GM19467 (cell line): ENCODE results near the gene NEUROD4.
"Not testable (repeated sequence)": the region's sequence is repeated elsewhere in the genome, so short reads cannot be mapped to it uniquely, and the experiment has no call there.

Experiments
- ATAC-seq: cut with Tn5 transposase; IDR thresholded peaks from one replicate; pipeline ENCODE4 v1.9.1; 2021; ENCODE audit warnings: mild to moderate bottlenecking, moderate library complexity; ENCODE audit not compliant: unreplicated experiment

Gene NEUROD4, protein sequence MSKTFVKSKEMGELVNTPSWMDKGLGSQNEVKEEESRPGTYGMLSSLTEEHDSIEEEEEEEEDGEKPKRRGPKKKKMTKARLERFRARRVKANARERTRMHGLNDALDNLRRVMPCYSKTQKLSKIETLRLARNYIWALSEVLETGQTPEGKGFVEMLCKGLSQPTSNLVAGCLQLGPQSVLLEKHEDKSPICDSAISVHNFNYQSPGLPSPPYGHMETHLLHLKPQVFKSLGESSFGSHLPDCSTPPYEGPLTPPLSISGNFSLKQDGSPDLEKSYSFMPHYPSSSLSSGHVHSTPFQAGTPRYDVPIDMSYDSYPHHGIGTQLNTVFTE

DNA sequence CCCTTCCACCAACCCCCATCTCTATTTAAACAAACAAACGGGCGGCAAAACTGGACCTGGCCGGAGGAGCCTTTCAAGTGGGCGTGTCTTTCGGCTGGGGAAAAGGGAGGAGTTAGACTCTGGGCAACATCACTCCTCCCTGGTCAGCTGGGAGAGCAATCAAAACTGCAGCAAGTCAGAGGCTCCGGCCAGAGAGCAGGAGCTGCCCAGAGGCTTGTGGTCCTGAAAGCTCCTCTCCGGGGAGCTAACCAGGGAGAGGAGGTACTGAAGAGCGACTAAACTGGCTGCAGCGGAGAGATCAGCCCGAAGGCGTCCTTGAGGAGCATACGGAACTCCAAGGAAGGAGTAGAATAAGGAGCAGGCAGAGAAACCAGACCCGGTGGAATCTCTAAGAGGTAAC lies at the start of gene NEUROD4:
TSS of gene NEUROD4 (plus strand) at position 191 of the 400 bp plus-strand sequence. CDS start 6,466 bp downstream, outside the sequence.
- ATAC-seq: no peak

DNA sequence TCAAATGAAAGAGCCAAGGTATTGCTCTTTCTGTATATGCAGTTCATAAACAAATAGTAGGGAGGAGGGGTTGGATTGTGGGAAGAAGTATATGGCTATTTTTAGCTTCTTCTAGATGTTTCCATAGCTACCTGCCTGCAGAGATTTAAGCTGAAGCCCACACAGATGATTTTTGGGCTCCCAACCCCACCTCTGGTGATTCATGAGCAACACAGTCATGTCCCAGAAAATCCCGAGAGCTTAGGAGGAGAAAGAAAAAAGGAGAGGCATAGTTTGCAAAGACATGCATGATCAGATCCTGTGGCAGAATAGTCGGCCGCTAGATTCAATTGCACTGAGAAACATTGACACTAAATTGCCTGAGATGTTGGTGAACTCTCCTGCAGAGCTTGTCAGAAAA lies 49.0 kb upstream of the NEUROD4 start:
- ATAC-seq: no peak

DNA sequence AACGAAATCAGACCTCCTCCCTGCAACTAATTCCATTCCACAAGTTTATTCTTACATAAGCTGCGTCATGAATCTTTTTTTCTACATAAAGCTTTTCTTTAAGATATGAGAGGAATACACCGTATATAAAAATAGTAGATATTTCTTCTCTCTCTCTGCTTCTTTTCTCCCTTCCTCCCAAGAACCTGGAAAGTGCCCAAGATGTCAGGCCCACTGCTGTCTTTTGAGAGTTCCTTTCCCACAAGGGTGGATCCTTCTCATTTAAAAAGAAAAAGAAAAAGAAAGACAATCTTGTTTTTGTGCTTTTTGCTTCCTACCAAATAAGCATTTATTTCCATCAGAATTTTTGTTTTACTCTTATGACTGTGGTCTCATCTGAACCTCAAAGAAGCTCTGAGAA lies 46.2 kb upstream of the NEUROD4 start:
- no peak for ATAC-seq

DNA sequence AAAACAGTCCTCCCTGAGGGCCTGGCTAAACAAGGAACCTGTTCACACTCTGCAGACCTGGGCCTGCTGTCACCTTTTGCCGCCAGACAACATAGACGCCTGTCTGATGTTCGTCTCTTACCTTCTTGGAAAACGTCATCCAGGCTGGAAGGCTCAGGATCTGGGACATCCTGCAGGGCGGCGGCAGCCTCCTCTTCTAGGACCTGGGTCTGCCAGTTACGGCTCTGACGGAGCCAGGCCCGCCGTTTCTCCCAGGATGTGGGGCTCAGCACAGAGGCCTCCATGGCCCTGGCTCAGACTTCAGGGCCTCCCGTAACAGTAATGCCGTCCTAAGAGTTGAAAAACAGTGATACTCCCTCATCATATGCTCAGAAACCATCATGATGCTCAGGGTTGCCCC lies 45.5 kb upstream of the NEUROD4 start:
- ATAC-seq: no peak

DNA sequence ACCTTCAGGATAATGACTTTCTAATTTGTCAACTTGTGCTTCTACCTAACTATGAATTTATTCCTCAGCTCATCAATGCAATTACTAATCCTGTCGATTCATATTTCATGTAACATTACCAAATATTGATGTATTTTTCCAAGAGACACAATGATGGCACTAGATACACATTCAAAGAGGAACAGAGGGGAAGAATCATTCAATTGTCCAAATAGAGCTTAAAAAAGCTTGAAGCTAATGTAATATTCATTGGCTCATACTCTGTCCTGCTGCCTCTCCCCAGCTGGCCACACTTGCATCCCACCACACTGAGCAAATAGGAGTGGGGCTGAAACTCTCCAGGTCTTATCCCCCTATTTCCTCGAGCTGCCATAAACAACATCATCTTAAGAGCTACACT lies 44.5 kb upstream of the NEUROD4 start:
- no peak for ATAC-seq

DNA sequence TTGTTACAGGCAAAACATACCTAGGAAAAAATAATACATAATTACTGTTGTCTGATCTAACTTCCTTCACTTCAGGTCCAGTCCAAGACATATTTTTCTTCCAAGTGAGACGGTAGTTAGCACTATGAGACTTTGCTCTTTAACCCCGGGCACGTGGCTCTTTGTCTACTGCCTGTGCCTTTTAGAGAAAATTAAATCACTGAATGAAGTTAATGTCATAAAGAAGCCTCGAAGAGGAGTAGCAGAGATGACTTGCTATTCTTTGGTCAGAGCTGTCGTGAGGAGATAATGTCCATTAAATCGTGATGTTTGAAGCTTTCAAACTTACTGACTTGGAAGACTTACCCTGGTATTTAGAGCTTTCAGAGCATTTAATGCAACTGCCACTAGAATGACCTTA lies 43.9 kb upstream of the NEUROD4 start:
- no peak for ATAC-seq

DNA sequence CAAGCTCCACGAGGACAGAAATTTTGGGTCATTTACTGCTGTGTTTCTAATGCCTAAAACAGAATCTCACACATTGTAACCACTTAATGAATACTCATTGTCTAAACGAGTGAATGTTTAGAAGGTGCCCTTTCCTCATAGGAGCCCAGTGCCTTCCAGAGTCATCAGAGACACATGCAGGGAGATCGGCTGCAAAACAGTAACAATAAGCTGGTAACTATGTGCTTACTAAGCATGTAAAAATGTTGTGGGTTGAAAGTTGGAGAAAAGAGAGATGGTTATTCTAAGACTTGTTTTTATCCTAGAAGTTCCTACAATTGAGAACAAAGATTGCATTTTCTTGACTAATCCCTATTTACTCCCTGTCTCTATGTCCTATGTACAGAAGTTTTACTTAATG lies 42.6 kb upstream of the NEUROD4 start:
- ATAC-seq: no peak

DNA sequence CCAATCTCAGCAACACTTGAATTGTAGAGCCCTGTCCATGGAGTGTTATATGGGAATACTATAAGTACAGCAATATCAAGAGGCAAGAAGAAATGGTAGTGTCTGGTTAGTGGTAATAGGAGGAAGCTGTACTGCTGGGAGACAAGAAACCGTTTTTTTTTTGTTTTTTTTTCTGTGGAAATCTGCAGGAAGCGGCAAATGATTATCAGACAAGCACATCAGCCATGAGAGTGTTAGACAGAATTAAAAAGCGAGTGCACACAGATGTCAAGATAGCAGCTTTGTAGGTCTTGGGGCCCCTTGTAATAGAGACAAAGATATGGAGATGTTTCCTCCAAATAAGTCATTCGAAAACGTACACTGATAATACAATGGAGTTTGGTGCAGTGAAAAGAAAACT lies 41.9 kb upstream of the NEUROD4 start:
- no peak for ATAC-seq

DNA sequence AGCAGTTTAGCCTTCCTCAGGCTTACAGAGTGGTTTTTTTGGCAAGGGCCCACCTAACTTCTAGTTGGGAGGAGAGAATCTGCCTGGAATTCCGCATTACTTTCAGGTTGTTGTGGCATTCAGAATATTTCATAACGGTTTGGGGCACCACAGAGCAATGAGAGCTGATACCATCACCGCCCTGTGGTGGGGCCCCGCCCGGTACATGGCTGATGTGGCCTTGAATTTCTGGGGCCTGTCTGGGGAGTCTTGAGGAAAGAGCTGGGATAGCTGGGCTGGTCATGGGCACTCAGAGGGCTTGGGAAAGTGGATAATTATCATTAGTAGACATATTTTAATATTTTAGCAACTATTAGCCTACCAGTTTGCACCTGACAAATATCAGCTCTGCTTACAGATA lies 39.4 kb upstream of the NEUROD4 start:
- ATAC-seq: no peak

DNA sequence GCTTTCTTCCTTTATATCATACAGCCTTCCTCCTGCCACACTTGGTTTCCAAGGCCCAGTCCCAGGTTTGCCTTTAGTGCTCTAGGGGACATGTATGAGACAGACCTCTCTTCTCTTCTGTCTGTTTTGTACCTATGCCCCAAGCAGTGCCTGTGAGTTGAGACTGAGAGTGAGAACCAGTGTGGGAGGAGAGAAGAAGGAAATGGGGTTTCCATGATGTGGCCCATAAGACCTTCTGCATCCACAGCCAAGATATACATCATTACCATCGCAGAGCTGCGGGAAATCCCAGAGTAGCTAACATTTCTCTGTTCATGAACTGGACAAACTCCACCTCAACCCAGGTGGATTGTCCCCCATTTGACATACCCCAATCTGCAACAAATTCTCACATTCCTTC lies 38.0 kb upstream of the NEUROD4 start:
- ATAC-seq: no peak

DNA sequence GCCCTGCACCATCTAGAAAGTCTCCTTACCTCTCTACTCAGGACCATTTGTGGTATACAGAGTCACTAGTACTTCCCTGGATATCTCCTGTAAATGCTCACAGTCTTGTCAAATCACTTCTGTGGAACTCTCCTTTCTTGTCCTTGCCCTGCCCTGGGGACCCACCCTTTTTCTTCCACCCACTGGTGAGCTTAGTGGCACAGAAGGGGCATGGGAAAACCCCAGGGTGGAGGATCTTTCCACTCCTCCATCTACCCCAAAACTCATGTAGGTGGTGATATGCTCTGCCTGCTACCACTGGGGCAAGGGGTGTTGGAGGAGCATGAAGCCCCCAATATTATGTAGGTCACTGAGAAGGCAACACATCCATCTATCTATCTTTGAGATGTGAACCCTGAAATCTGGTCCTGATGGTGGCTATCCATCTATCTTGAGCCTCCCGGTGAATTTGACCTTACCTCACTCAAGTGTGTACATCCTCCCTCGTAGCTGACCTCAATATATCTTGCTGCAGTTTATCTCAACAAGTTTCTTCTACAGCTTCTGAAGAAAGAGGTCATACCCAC lies 36.2 kb upstream of the NEUROD4 start:
- no peak for ATAC-seq

DNA sequence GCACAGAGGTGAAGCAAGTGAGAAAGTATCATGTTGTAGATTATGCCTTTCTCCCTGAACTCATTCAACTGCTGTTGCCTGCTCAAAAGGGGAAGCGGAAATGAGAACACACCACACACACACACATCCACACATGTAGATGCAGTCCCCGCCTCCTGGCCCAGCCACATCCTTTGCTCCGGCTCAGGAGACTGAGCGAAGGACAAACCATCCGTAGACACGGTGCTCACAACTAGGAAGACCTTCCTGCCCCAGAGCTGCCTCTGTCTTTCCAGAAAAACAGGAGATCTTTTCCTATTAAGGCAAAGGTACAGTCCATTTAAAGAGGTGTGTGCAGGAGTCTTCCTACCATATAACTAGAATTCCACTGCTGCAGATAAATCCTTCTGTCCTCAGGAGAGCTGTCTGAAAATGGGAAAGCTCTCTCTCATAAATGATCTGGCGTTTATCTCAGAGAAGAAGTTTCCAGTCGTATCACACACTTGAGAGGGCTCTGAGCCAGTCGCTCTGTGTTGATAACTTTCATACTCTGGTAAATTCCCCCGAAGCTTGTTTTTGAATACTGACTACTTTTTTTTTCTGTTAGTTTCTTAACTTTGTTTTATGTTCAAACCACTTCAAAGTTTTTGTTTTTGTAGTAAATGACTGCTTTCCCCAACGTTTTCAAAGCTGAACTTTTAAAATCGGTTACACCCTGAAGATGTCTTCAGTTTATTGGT lies 35.0 kb upstream of the NEUROD4 start, which contains the start of gene TESPA1:
TSS of gene TESPA1 (minus strand) at position 105 of the 719 bp plus-strand sequence. CDS start 10,200 bp downstream, outside the sequence.
- peak; percentile 96 for ATAC-seq

DNA sequence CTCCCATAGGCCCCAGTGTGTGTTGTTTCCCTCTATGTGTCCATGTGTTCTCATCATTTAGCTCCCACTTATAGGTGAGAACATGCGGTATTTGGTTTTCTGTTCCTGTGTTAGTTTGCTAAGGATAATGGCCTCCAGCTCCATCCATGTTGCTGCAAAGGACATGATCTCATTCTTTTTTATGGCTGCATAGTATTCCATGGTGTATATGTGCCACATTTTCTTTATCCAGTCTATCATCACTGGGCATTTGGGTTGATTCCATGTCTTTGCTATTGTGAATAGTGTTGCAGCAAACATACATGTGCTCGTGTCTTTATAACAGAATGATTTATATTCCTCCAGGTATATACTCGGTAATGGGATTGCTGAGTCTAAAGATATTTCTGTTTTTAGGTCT lies 33.0 kb upstream of the NEUROD4 start:
- ATAC-seq: not testable (repeated sequence)

DNA sequence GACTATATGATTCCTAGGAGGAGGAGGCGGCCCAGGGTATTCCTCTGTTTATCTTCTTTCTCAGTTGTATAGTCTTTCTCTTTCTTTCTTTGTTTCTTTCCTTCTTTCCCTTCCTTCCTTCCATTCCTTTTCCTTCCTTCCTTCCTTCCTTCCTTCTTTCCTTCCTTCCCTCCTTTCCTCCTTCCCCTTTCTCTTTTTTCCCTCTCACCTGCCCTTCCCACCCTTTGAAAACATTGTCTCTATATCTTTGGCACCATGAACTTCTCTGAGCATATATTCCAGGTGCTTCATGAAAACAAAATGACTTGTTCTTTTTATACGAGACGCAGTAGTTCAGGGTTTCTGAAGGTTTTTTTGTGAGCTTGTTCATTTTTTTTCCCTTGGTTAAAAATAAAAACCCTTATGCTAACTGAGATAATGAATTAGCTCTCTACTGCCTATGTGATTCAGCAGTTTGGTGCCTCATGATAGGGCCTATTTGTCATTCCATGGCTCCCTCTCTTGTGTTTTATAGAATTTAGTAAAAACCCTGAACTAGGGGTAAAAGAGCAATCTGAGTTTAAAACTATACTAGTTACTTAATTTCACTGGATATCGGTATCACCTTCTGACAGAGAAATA lies 32.1 kb upstream of the NEUROD4 start:
- ATAC-seq: no peak

DNA sequence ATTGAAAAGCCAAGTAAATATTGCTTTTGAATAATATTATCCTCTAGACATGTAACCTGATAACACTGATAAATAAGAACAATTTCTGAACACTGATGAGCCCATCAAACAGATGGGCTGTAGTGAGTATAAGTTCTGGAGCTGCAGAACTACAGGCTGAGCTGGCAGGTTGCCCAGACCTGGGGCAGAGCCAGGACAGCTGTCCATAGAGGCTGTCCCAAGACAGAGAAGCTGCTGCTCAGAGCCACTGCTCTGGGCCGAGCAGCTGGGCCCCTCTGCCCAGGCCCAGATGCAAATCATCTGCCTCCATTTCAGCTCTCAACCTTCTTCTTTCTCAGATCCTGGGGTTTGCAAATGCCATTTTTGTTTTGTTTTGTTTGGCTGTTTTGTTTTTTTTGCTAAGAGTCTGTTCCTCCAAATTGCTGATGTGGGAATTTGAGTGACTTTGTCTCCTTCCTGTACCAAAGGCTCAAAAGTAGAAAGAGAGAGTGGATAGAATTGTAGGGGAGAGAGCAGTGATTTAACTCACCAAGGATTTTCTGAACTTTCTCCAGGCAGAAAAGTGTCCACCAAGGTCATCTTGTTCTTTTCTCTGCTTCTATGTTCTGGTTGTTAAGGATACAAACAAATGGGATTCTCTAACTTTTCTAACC lies 31.2 kb upstream of the NEUROD4 start:
- ATAC-seq: no peak

DNA sequence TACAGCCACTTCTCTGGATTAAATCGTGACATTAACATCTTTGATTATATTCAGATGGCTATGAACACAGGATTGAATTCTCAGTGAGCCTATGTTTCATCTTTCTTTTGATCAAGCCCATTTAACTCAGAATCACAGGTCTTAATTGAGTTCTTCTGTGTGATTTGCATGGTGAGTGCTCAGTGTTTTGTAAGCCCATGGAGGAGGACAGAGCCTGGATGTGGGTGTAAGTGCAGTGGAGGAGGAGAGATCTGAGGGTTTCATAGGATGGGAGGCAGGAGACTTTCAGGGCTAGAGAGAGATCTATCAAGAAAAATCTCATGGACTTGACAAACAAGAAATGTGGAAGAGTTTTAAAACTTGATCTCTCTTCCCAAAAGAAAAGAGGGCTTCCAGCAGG lies 29.9 kb upstream of the NEUROD4 start:
- ATAC-seq: no peak

DNA sequence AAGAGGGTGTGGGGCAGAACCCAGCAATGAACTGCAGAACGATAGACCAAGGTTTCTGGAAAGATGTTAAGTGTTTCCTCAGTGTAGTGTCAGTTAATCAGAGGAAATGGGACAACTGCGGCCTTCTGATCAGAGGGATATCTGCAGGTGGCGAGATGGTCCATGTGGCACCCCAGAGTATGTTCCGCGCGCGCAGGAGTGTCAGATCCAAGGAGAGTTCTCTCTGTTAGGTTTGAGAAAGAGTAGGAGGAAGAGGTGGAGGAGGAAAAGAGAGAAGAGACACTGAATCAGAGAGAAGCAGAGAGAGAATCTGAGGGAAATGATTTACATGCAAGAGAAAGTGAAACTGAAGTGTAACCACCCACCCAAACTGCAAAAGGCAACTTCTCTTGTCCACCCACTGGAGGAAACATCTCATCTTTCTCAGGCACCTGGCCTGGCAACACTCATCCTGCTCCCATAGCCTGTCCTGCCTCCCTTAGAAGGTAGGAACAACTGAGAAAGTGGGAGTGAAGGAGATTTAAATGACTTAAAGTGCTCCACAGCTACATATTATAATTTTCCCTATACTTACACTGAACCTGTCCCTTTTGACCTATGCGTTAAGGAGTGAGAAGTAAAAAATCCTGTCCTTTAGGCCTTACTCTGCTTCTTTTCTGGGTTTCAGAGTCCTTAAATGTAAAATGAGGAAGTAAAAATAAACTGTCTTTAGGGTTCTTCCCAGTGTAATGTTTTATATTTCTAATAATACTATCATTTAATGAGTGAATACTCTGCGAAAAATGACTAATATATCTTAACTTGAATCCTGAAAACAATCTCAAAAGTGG lies 28.4 kb upstream of the NEUROD4 start:
- peak; percentile 58 for ATAC-seq

DNA sequence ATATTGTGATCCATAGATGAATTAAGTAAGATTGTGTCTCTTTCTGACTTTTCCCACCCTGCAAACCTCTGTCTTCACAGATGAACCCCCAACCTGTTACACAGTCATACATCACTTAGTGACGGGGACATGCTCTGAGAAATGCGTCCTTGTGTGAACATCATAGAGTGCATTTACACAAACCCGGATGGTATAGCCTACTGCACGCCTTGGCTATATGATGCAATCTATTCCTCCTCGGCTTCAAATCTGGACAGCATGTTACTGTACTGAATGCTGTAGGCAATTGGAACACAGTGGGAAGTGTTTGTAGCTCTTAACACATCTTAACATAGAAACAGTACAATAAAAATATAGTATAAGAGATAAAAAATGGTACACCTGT lies 27.8 kb upstream of the NEUROD4 start:
- ATAC-seq: peak; percentile 28

DNA sequence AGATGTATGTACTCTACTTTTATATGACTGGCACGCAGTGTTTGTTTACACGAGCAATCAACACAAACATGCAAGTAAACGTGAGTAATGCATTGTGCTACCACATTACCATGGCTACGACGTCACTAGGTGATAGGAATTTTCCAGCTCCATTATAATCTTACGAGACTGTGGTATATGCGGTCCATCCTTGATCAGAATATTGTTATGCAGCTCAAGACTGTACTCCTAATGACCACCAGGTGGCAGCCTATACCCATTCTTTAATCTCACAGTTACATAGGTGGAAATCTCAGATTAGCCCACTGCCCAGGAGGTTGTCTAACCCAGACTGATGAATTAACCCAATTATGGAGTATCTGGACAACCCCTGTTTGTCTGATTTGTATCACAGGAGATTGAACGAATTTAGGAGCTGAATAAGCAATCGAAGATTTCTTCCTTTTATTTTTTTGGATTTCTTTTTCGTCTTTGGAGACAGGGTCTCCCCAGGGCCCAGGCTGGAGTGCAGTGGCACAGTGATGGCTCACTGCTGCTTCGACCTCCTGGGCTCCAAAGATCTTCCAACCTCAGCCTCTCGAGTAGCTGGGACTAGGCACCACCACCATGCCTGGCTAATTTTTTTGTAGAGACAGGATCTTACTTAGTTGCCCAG lies 26.5 kb upstream of the NEUROD4 start:
- peak; percentile 48 for ATAC-seq

DNA sequence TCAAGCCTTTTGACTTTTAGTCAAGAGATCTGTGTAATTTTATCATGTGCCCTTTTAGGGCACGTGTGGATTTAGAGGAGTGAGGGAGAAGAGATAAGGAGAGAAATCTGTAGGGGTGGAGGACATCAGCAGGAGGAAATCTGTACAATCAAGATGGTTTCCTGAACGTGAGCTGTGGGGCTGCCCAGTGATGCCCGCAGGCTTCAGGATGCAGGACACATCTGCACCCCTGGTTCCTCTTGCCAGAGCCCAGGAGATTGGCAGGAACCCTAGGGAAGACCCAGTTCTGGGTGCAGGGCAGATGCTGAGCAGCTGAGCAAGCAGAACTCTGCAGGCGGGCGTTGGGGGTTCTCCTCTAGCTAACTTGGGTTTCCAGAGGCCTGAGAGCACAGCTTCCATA lies 23.6 kb upstream of the NEUROD4 start:
- ATAC-seq: no peak
